Adrenal gland (tissue), 5 donors: ENCODE results near the gene DCLK2.

Source experiments
- CTCF ChIP-seq, 6 experiments: fragments of 450-650 bp in 4 of 6; fragments of 200-600 bp in 2 of 6; sonication (generic) in 1 of 6; IDR thresholded peaks; 1 replicate in 5 of 6; 2 replicates in 1 of 6; pipeline versions ENCODE4 v1.5.1 to v1.8.0; 2016 to 2021; ENCODE audit warnings: antibody characterized with exemption in 6 of 6, mild to moderate bottlenecking in 2 of 6, moderate library complexity in 1 of 6
- POLR2A ChIP-seq, 2 donors: fragments of 450-650 bp; IDR thresholded peaks; one replicate each; pipeline ENCODE4 v1.6.1; 2017; ENCODE audit warnings: antibody characterized with exemption in 2 of 2, mild to moderate bottlenecking in 2 of 2, moderate library complexity in 1 of 2
- donor health status: DM: no; HTN: no; CAD: no.

GRCh38 chr4:150243932-150244331 is 165.7 kb downstream of the DCLK2 start:
- no peak for TF ChIP-seq CTCF (IDR thresholded peaks at IDR 0.05)
- no peak for TF ChIP-seq POLR2A (IDR thresholded peaks at IDR 0.05)
